Measurements from ENCODE around the gene DAB2IP.

The DAB2IP gene

GRCh38 chr9:121810489-121810888, 159.1 kb downstream of the DAB2IP start:
- Histone ChIP-seq H3K4me1 (ENCODE audit: control insufficient read depth, insufficient read depth, low read length) (peaks cover 1% of the 10 kb centered on the region; the same call in 1 of the 2 replicates), H3K36me3 (ENCODE audit: control insufficient read depth, insufficient read depth, low read length) (no peaks in the 10 kb centered on the region), H3K4me3 (ENCODE audit: low read length) (no peak overlapping the region), H3K27me3 (ENCODE audit: control insufficient read depth, insufficient read depth, low read length) (no peaks in the 10 kb centered on the region), H3K27ac (ENCODE audit: low read length) (no peak overlapping the region), H3K9me3 (ENCODE audit: control insufficient read depth, insufficient read depth, low read length) (no peaks in the 10 kb centered on the region)
- no CpG with 5 or more reads among the region's 3 CpGs for WGBS (ENCODE audit: insufficient coverage, insufficient read length)
- DNase-seq (ENCODE audit: low read depth, low spot score), result no peak

- Histone ChIP-seq H3K4me1 (ENCODE audit: control insufficient read depth, insufficient read depth, low read length) (peaks cover 1% of the 10 kb centered on the region; the same call in 1 of the 2 replicates), H3K27ac (ENCODE audit: low read length) (no peak overlapping the region), H3K9me3 (ENCODE audit: control insufficient read depth, insufficient read depth, low read length) (no peaks in the 10 kb centered on the region), H3K4me3 (ENCODE audit: low read length) (no peak overlapping the region), H3K36me3 (ENCODE audit: control insufficient read depth, insufficient read depth, low read length) (no peaks in the 10 kb centered on the region), H3K27me3 (ENCODE audit: control insufficient read depth, insufficient read depth, low read length) (no peaks in the 10 kb centered on the region)
- no peak for DNase-seq (ENCODE audit: low read depth, low spot score)
- no CpG with 5 or more reads among the region's 9 CpGs for WGBS (ENCODE audit: insufficient coverage, insufficient read length)
Observed at GRCh38 chr9:121811140-121811539, 159.7 kb downstream of the DAB2IP start.

- Histone ChIP-seq H3K27me3 (ENCODE audit: control insufficient read depth, insufficient read depth, low read length) (no peaks in the 10 kb centered on the region), H3K36me3 (ENCODE audit: control insufficient read depth, insufficient read depth, low read length) (no peaks in the 10 kb centered on the region), H3K9me3 (ENCODE audit: control insufficient read depth, insufficient read depth, low read length) (no peaks in the 10 kb centered on the region), H3K4me3 (ENCODE audit: low read length) (no peak overlapping the region), H3K4me1 (ENCODE audit: control insufficient read depth, insufficient read depth, low read length) (peaks cover 4% of the 10 kb centered on the region), H3K27ac (ENCODE audit: low read length) (no peak overlapping the region)
- WGBS (ENCODE audit: insufficient coverage, insufficient read length), result no CpG with 5 or more reads among the region's 10 CpGs
- DNase-seq (ENCODE audit: low read depth, low spot score), result no peak
Observed at GRCh38 chr9:121811751-121812150, 160.3 kb downstream of the DAB2IP start.

GRCh38 chr9:121812159-121812735, 160.8 kb downstream of the DAB2IP start:
- no peaks in the 10 kb centered on the region for H3K36me3 ChIP-seq (ENCODE audit: control insufficient read depth, insufficient read depth, low read length)
- H3K9me3 ChIP-seq (ENCODE audit: control insufficient read depth, insufficient read depth, low read length), result no peaks in the 10 kb centered on the region
- H3K4me1 ChIP-seq (ENCODE audit: control insufficient read depth, insufficient read depth, low read length), result peaks cover 4% of the 10 kb centered on the region
- H3K27ac ChIP-seq (ENCODE audit: low read length), result no peak overlapping the region
- no peaks in the 10 kb centered on the region for H3K27me3 ChIP-seq (ENCODE audit: control insufficient read depth, insufficient read depth, low read length)
- WGBS (ENCODE audit: insufficient coverage, insufficient read length), result no CpG with 5 or more reads among the region's 12 CpGs
- no peak for DNase-seq (ENCODE audit: low read depth, low spot score)
- H3K4me3 ChIP-seq (ENCODE audit: low read length), result no peak overlapping the region

- Histone ChIP-seq H3K4me1 (ENCODE audit: control insufficient read depth, insufficient read depth, low read length) (peaks cover 4% of the 10 kb centered on the region), H3K27ac (ENCODE audit: low read length) (no peak overlapping the region), H3K27me3 (ENCODE audit: control insufficient read depth, insufficient read depth, low read length) (no peaks in the 10 kb centered on the region), H3K36me3 (ENCODE audit: control insufficient read depth, insufficient read depth, low read length) (no peaks in the 10 kb centered on the region), H3K4me3 (ENCODE audit: low read length) (no peak overlapping the region), H3K9me3 (ENCODE audit: control insufficient read depth, insufficient read depth, low read length) (no peaks in the 10 kb centered on the region)
- DNase-seq (ENCODE audit: low read depth, low spot score), result no peak
- WGBS (ENCODE audit: insufficient coverage, insufficient read length), result no CpG with 5 or more reads among the region's 13 CpGs
Observed at GRCh38 chr9:121813519-121814210, 162.2 kb downstream of the DAB2IP start.

GRCh38 chr9:121814594-121814993, 163.2 kb downstream of the DAB2IP start:
- no CpG with 5 or more reads among the region's 11 CpGs for WGBS (ENCODE audit: insufficient coverage, insufficient read length)
- no peaks in the 10 kb centered on the region for H3K9me3 ChIP-seq (ENCODE audit: control insufficient read depth, insufficient read depth, low read length)
- no peak overlapping the region for H3K4me3 ChIP-seq (ENCODE audit: low read length)
- DNase-seq (ENCODE audit: low read depth, low spot score), result no peak
- no peaks in the 10 kb centered on the region for H3K27me3 ChIP-seq (ENCODE audit: control insufficient read depth, insufficient read depth, low read length)
- no peaks in the 10 kb centered on the region for H3K36me3 ChIP-seq (ENCODE audit: control insufficient read depth, insufficient read depth, low read length)
- H3K4me1 ChIP-seq (ENCODE audit: control insufficient read depth, insufficient read depth, low read length), result peaks cover 8% of the 10 kb centered on the region
- H3K27ac ChIP-seq (ENCODE audit: low read length), result no peak overlapping the region

GRCh38 chr9:121815084-121815483, 163.7 kb downstream of the DAB2IP start:
- Histone ChIP-seq H3K4me1 (ENCODE audit: control insufficient read depth, insufficient read depth, low read length) (peaks cover 9% of the 10 kb centered on the region), H3K36me3 (ENCODE audit: control insufficient read depth, insufficient read depth, low read length) (no peaks in the 10 kb centered on the region), H3K27me3 (ENCODE audit: control insufficient read depth, insufficient read depth, low read length) (no peaks in the 10 kb centered on the region), H3K4me3 (ENCODE audit: low read length) (no peak overlapping the region), H3K27ac (ENCODE audit: low read length) (no peak overlapping the region), H3K9me3 (ENCODE audit: control insufficient read depth, insufficient read depth, low read length) (no peaks in the 10 kb centered on the region)
- no peak for DNase-seq (ENCODE audit: low read depth, low spot score)
- no CpG with 5 or more reads among the region's 6 CpGs for WGBS (ENCODE audit: insufficient coverage, insufficient read length)

- H3K27me3 ChIP-seq (ENCODE audit: control insufficient read depth, insufficient read depth, low read length), result no peaks in the 10 kb centered on the region
- no CpG with 5 or more reads among the region's 31 CpGs for WGBS (ENCODE audit: insufficient coverage, insufficient read length)
- H3K4me1 ChIP-seq (ENCODE audit: control insufficient read depth, insufficient read depth, low read length), result peaks cover 12% of the 10 kb centered on the region
- no peak for DNase-seq (ENCODE audit: low read depth, low spot score)
- no peak overlapping the region for H3K27ac ChIP-seq (ENCODE audit: low read length)
- no peaks in the 10 kb centered on the region for H3K36me3 ChIP-seq (ENCODE audit: control insufficient read depth, insufficient read depth, low read length)
- no peak overlapping the region for H3K4me3 ChIP-seq (ENCODE audit: low read length)
- H3K9me3 ChIP-seq (ENCODE audit: control insufficient read depth, insufficient read depth, low read length), result no peaks in the 10 kb centered on the region
Observed at GRCh38 chr9:121815546-121816448, 164.4 kb downstream of the DAB2IP start.

- H3K4me3 ChIP-seq (ENCODE audit: low read length), result no peak overlapping the region
- H3K27me3 ChIP-seq (ENCODE audit: control insufficient read depth, insufficient read depth, low read length), result no peaks in the 10 kb centered on the region
- no peaks in the 10 kb centered on the region for H3K36me3 ChIP-seq (ENCODE audit: control insufficient read depth, insufficient read depth, low read length)
- WGBS (ENCODE audit: insufficient coverage, insufficient read length), result no CpG with 5 or more reads among the region's 23 CpGs
- H3K4me1 ChIP-seq (ENCODE audit: control insufficient read depth, insufficient read depth, low read length), result peaks cover 12% of the 10 kb centered on the region
- DNase-seq (ENCODE audit: low read depth, low spot score), result no peak
- no peak overlapping the region for H3K27ac ChIP-seq (ENCODE audit: low read length)
- no peaks in the 10 kb centered on the region for H3K9me3 ChIP-seq (ENCODE audit: control insufficient read depth, insufficient read depth, low read length)
Observed at GRCh38 chr9:121816449-121816817, 165.0 kb downstream of the DAB2IP start.

GRCh38 chr9:121816845-121817450, 165.5 kb downstream of the DAB2IP start:
- no peak for DNase-seq (ENCODE audit: low read depth, low spot score)
- WGBS (ENCODE audit: insufficient coverage, insufficient read length), result no CpG with 5 or more reads among the region's 12 CpGs
- H3K36me3 ChIP-seq (ENCODE audit: control insufficient read depth, insufficient read depth, low read length), result no peaks in the 10 kb centered on the region

More at GRCh38 chr9:121816845-121817450, 165.5 kb downstream of the DAB2IP start:
- Histone ChIP-seq H3K27ac (ENCODE audit: low read length) (no peak overlapping the region), H3K4me1 (ENCODE audit: control insufficient read depth, insufficient read depth, low read length) (peaks cover 12% of the 10 kb centered on the region), H3K27me3 (ENCODE audit: control insufficient read depth, insufficient read depth, low read length) (no peaks in the 10 kb centered on the region), H3K4me3 (ENCODE audit: low read length) (no peak overlapping the region), H3K9me3 (ENCODE audit: control insufficient read depth, insufficient read depth, low read length) (no peaks in the 10 kb centered on the region)
